ENCODE results near the gene RNF40. TPM values are rescaled to one million over a fixed set of nuclear protein-coding genes. Genes with fewer than 3 reads are reported as not detected.

Gene RNF40
- total RNA-seq, 1 donor from 2014 or later, result 124 TPM

GRCh38 chr16:30756781-30757100 lies 5.4 kb upstream of the RNF40 start:
- H3K4me3 Mint-ChIP-seq, result no peak overlapping the region
- H3K27me3 Mint-ChIP-seq (ENCODE audit: low read depth), result no peaks in the 10 kb centered on the region
- H3K9me3 Mint-ChIP-seq, result no peaks in the 10 kb centered on the region
- H3K4me1 Mint-ChIP-seq, result peaks cover 6% of the 10 kb centered on the region
- H3K36me3 Mint-ChIP-seq, result peaks cover 12% of the 10 kb centered on the region
- no peak for TF ChIP-seq CTCF (IDR thresholded peaks at IDR 0.05; ENCODE audit: unreplicated experiment)
- no peak overlapping the region for H3K27ac Mint-ChIP-seq
- no peak for DNase-seq (ENCODE audit: low spot score in 2 of 2, unreplicated experiment in 2 of 2)

DNA sequence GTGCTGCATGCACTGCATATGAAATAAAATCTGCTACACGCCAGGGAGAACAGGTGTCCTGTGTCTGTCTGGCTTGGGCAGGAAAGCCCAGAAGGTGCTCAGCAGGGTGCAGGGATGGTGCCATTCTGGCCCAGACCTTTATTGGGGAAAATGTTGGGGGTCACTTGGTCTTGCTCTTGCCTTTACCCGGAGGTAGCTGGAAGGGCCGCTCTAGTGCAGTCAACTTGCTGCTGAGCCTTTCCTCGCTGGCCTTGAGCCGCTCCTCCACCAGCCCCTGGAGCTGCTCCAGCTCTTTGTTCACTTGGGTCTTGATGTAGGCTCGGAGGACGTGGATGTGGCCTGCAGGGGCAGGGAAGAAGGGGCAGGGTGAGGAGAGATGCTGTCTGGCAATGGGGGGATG lies 4.8 kb upstream of the RNF40 start:
- Mint-ChIP-seq H3K4me3 (no peak overlapping the region), H3K27ac (no peak overlapping the region), H3K9me3 (no peaks in the 10 kb centered on the region), H3K4me1 (peaks cover 9% of the 10 kb centered on the region), H3K27me3 (ENCODE audit: low read depth) (no peaks in the 10 kb centered on the region), H3K36me3 (peaks cover 12% of the 10 kb centered on the region)
- DNase-seq (ENCODE audit: low spot score in 2 of 2, unreplicated experiment in 2 of 2), result no peak
- no peak for TF ChIP-seq CTCF (IDR thresholded peaks at IDR 0.05; ENCODE audit: unreplicated experiment)

DNA sequence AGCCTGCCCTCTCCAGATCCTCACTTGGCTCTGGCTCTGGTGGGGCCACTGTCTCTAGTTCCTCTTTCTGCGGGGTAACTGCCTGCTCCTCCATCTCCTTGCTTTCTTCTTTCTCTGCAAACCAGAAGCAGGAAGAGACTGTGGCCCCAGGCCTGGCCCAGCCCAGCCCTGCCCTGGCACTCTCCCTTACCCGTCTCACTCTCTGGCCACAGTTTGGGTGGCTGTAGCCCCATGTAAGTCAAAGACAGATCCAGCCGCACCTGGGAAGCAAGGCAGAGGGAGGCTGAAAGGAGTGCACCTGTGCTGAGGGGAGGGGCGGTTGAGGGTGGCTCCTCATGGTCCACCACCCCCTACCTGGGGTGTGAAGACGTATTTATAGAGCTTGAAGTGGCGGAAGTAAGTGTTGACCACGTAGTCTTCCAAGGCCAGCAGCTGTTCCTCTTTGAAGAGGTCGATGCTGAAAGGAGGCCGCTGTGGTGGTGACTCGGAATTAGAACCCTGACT lies 3.1 kb upstream of the RNF40 start:
- no peaks in the 10 kb centered on the region for H3K9me3 Mint-ChIP-seq
- DNase-seq (ENCODE audit: low spot score in 2 of 2, unreplicated experiment in 2 of 2), result no peak
- H3K27ac Mint-ChIP-seq, result peak overlapping the region; percentile 64
- no peaks in the 10 kb centered on the region for H3K27me3 Mint-ChIP-seq (ENCODE audit: low read depth)
- peaks cover 22% of the 10 kb centered on the region for H3K4me1 Mint-ChIP-seq
- no peak for TF ChIP-seq CTCF (IDR thresholded peaks at IDR 0.05; ENCODE audit: unreplicated experiment)
- H3K4me3 Mint-ChIP-seq, result no peak overlapping the region
- peaks cover 16% of the 10 kb centered on the region for H3K36me3 Mint-ChIP-seq

- Mint-ChIP-seq H3K4me3 (peak overlapping the region; percentile 91), H3K36me3 (peaks cover 11% of the 10 kb centered on the region), H3K4me1 (peaks cover 22% of the 10 kb centered on the region), H3K27me3 (ENCODE audit: low read depth) (no peaks in the 10 kb centered on the region), H3K9me3 (no peaks in the 10 kb centered on the region), H3K27ac (no peak overlapping the region)
- no peak for TF ChIP-seq CTCF (IDR thresholded peaks at IDR 0.05; ENCODE audit: unreplicated experiment)
- no peak for DNase-seq (ENCODE audit: low spot score in 2 of 2, unreplicated experiment in 2 of 2)
These were observed 2.0 kb upstream of the RNF40 start for GRCh38 chr16:30760001-30760559.

DNA sequence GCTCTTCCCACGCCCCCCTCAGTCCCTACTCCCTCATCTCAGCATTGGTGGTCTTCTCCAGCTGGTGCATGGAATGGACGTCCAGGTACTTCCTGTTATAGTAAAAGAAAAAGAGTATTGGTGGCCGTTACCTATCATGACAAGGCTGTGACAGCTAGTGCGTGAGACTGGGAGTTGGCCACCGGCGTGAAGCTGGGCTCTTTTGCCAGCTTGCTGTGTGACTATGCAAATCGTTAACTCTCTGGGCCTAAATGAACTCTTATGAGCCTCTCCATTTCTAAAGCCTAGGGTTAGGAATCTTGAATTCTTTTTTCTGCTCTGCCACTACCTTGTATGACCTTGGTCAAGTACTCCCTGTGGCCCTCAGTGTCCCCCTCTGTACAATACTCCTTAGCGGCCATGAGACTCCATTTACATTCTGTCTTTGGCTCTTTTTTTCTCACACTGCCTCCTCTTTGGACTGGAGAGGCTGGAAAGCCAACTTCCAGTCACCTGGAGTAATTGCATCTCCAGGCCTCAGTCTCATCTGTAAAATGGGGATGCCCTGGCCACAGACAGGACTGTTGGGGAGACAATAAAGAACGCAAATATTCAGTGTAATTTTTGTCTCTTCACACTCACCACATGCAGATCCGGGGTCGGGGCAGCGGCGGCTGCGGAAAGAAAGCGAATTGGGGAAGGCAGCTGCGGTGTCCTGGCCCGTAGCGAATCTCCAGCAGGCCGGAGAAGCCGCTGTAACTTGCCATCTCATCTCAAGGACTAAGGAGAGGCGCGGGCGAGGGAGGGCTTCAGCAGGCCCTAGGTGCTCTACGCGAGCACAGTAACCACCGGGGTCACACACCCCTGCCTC lies 1.3 kb upstream of the RNF40 start:
- H3K36me3 Mint-ChIP-seq, result peaks cover 13% of the 10 kb centered on the region
- TF ChIP-seq CTCF (IDR thresholded peaks at IDR 0.05; ENCODE audit: unreplicated experiment), result no peak
- no peak for DNase-seq (ENCODE audit: low spot score in 2 of 2, unreplicated experiment in 2 of 2)
- H3K27me3 Mint-ChIP-seq (ENCODE audit: low read depth), result no peaks in the 10 kb centered on the region
- peaks cover 22% of the 10 kb centered on the region for H3K4me1 Mint-ChIP-seq
- H3K4me3 Mint-ChIP-seq, result peak overlapping the region; percentile 91
- H3K9me3 Mint-ChIP-seq, result no peaks in the 10 kb centered on the region
- peak overlapping the region; percentile 97 for H3K27ac Mint-ChIP-seq

Measured in mesothelial cell of epicardium (in vitro differentiated cells).